Common myeloid progenitor, CD34-positive (primary cell): Measurements from ENCODE around the gene PKP1.

Source experiments
- CTCF ChIA-PET: fragments of 350-600 bp; sonication (Branson Sonifier 250); formaldehyde crosslinking; loops from one replicate; lab custom pipeline; 2021; ENCODE audit warnings: antibody characterized with exemption; lab: Charles Lee
- POLR2A ChIA-PET: fragments of 350-600 bp; sonication (Branson Sonifier 250); formaldehyde crosslinking; loops from one replicate; lab custom pipeline; 2021; ENCODE audit warnings: antibody characterized with exemption; lab: Charles Lee
- DNase-seq, 3 donors: peaks; one replicate each; pipeline versions ENCODE4 v3.0.0 to v3.0.0-alpha.2; 2013
- H3K27ac ChIP-seq, 2 experiments: 1 replicate in 1 of 2; 2 replicates in 1 of 2; pipeline ENCODE4 v1.7.0; 2013; ENCODE audit warnings: inconsistent platforms in 2 of 2, low read length in 2 of 2, mild to moderate bottlenecking in 2 of 2, low read depth in 1 of 2, moderate library complexity in 1 of 2; ENCODE audit not compliant: severe bottlenecking in 2 of 2, insufficient read depth in 1 of 2, poor library complexity in 1 of 2
- H3K27me3 ChIP-seq, 5 experiments: replicated peaks in 2 of 5; 1 replicate in 3 of 5; 2 replicates in 2 of 5; pipeline versions ENCODE4 v1.6.1 to v1.7.0; 2013; ENCODE audit warnings: low read length in 4 of 5, mild to moderate bottlenecking in 2 of 5, moderate library complexity in 2 of 5, inconsistent platforms in 1 of 5; ENCODE audit not compliant: insufficient read depth in 5 of 5, control insufficient read depth in 4 of 5
- H3K36me3 ChIP-seq, 4 experiments: 1 replicate in 2 of 4; 2 replicates in 2 of 4; pipeline versions ENCODE4 v1.6.1 to v1.7.0; 2013; ENCODE audit warnings: low read length in 3 of 4, control low read depth in 1 of 4, mild to moderate bottlenecking in 1 of 4; ENCODE audit not compliant: control insufficient read depth in 4 of 4, insufficient read depth in 4 of 4
- H3K4me1 ChIP-seq, 4 experiments: 1 replicate in 3 of 4; 2 replicates in 1 of 4; pipeline versions ENCODE4 v1.6.1 to v1.7.1; 2013; ENCODE audit warnings: low read length in 3 of 4, mild to moderate bottlenecking in 3 of 4, control low read depth in 1 of 4, inconsistent platforms in 1 of 4, moderate library complexity in 1 of 4; ENCODE audit not compliant: control insufficient read depth in 4 of 4, insufficient read depth in 4 of 4; ENCODE audit errors: control extremely low read depth in 1 of 4
- H3K4me3 ChIP-seq, 7 experiments: 1 replicate in 4 of 7; 2 replicates in 3 of 7; pipeline versions ENCODE4 v1.5.1 to v1.7.0; 2013; ENCODE audit warnings: mild to moderate bottlenecking in 7 of 7, low read length in 6 of 7, moderate library complexity in 6 of 7, inconsistent platforms in 2 of 7, low read depth in 2 of 7, control low read depth in 1 of 7; ENCODE audit not compliant: insufficient read depth in 4 of 7, control insufficient read depth in 1 of 7; ENCODE audit errors: extremely low read depth in 1 of 7
- H3K9me3 ChIP-seq, 5 experiments: 1 replicate in 4 of 5; 2 replicates in 1 of 5; pipeline versions ENCODE4 v1.6.1 to v1.7.1; 2013; ENCODE audit warnings: low read length in 4 of 5, mild to moderate bottlenecking in 2 of 5, inconsistent platforms in 1 of 5, low read depth in 1 of 5, moderate library complexity in 1 of 5; ENCODE audit not compliant: control insufficient read depth in 4 of 5, insufficient read depth in 2 of 5; ENCODE audit errors: control extremely low read depth in 1 of 5
- WGBS: methylation state at CpG from one replicate; pipeline ENCODE4 v1.1.5; 2013; ENCODE audit not compliant: insufficient coverage; 5-methylcytosine and 5-hydroxymethylcytosine counted together

PKP1 gene

GRCh38 chr1:201280884-201281283, 2.4 kb upstream of the PKP1 start:
- Histone ChIP-seq H3K4me3 (no peak overlapping the region), H3K9me3 (no peaks in the 10 kb centered on the region), H3K27me3 (peaks cover 7 to 69% (median 32%) of the 10 kb centered on the region in 5 experiments), H3K36me3 (no peaks in the 10 kb centered on the region), H3K27ac (no peak overlapping the region), H3K4me1 (peaks cover 0 to 13% (median 7%) of the 10 kb centered on the region in 4 experiments)
- WGBS: 75% methylated on average over 4 of the region's 5 CpGs
- DNase-seq: no peak
- ChIA-PET POLR2A (no interaction called here), CTCF (interaction anchor here (1.4 kb wide), 2 partner anchors 26 to 67 kb away, joined by 3 to 4 read pairs; no protein-coding TSS in a partner anchor)

- Histone ChIP-seq H3K27me3 (peaks cover 7 to 74% (median 36%) of the 10 kb centered on the region in 5 experiments), H3K36me3 (no peaks in the 10 kb centered on the region), H3K4me3 (no peak overlapping the region), H3K27ac (no peak overlapping the region), H3K4me1 (peaks cover 0 to 13% (median 7%) of the 10 kb centered on the region in 4 experiments), H3K9me3 (no peaks in the 10 kb centered on the region)
- DNase-seq: no peak
- ChIA-PET CTCF (interaction anchor here (1.4 kb wide), 2 partner anchors 27 to 66 kb away, joined by 3 to 4 read pairs; no protein-coding TSS in a partner anchor), POLR2A (no interaction called here)
- 100% methylated on average over 1 of the region's 3 CpGs for WGBS
Measured at GRCh38 chr1:201281573-201281972, 1.7 kb upstream of the PKP1 start.

DNA sequence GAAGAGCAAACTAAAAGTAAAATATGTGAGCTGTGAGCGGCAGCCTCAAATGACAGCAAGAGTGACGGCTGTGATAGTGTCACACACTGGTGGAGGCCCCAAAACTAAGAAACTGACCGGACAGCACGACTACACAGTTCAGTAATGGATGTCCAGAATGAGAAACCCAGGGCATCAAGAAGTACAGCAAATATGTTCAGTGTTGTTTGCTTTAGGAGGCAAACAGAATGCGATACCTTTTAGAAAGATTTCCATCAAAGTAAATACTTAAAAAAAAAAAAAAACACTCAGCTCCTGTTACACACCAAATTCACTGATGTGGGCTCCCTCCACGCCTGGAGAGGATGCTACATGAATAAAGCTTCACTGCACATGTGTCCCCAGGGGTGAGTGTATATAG, 1.1 kb upstream of the PKP1 start:
- WGBS: 96% methylated on average over 2 of the region's 6 CpGs

GRCh38 chr1:201283836-201284553, 689 bp downstream of the PKP1 start:
- CTCF ChIA-PET: interaction anchor here (0.9 to 1.7 kb wide), 4 partner anchors 9 to 100 kb away, joined by 3 read pairs; no protein-coding TSS in a partner anchor

More for the DNA sequence above, 1.1 kb upstream of the PKP1 start:
- Histone ChIP-seq H3K27me3 (peaks cover 7 to 79% (median 36%) of the 10 kb centered on the region in 5 experiments), H3K4me3 (no peak overlapping the region), H3K36me3 (no peaks in the 10 kb centered on the region), H3K4me1 (peaks cover 0 to 13% (median 7%) of the 10 kb centered on the region in 4 experiments), H3K27ac (no peak overlapping the region), H3K9me3 (no peaks in the 10 kb centered on the region)
- DNase-seq: no peak
- ChIA-PET POLR2A (interaction anchor here (0.6 kb wide), 1 partner anchor 611 kb away, joined by 4 read pairs; no protein-coding TSS in a partner anchor), CTCF (interaction anchor here (0.8 to 1.4 kb wide), 3 partner anchors 7 to 71 kb away, joined by 3 read pairs; no protein-coding TSS in a partner anchor)

DNA sequence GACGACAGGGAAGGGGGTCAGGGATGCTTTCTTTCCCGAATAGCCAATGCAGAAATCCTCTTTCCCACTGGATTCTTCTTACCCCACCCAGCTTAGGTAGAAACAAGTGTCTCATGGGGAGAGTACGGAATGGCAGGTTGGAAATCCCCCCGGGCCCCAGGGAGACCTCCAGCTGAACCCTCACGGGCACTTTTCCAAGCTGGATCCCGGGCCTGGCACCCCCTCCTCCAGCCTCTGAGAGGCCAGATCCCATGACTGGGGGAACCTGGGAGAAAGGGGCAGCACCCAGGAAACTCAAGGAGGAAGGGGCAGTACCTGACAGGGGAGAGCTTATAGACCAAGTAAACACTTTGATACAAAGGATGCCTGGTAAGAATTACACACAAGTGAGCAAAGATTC, 1.3 kb downstream of the PKP1 start:
- H3K27ac ChIP-seq: no peak overlapping the region
- POLR2A ChIA-PET: no interaction called here
- H3K36me3 ChIP-seq: no peaks in the 10 kb centered on the region
- CTCF ChIA-PET: interaction anchor here (0.9 to 1.7 kb wide), 2 partner anchors 12 to 101 kb away, joined by 3 read pairs; no protein-coding TSS in a partner anchor
- H3K4me3 ChIP-seq: no peak overlapping the region
- DNase-seq: no peak
- H3K4me1 ChIP-seq: peaks cover 0 to 13% (median 7%) of the 10 kb centered on the region in 4 experiments
- 94% methylated on average over 4 of the region's 6 CpGs for WGBS
- no peaks in the 10 kb centered on the region for H3K9me3 ChIP-seq
- H3K27me3 ChIP-seq: peaks cover 7 to 83% (median 30%) of the 10 kb centered on the region in 5 experiments

More at GRCh38 chr1:201283836-201284553, 689 bp downstream of the PKP1 start:
- Histone ChIP-seq H3K4me1 (peaks cover 0 to 13% (median 7%) of the 10 kb centered on the region in 4 experiments), H3K36me3 (no peaks in the 10 kb centered on the region), H3K9me3 (no peaks in the 10 kb centered on the region), H3K4me3 (peak overlapping the region in 3 of 7 experiments; percentile 24 to 65 (median 59)), H3K27ac (no peak overlapping the region), H3K27me3 (peaks cover 7 to 85% (median 36%) of the 10 kb centered on the region in 5 experiments)
- 36% methylated on average over 50 of the region's 53 CpGs for WGBS
- POLR2A ChIA-PET: no interaction called here
- DNase-seq: no peak

DNA sequence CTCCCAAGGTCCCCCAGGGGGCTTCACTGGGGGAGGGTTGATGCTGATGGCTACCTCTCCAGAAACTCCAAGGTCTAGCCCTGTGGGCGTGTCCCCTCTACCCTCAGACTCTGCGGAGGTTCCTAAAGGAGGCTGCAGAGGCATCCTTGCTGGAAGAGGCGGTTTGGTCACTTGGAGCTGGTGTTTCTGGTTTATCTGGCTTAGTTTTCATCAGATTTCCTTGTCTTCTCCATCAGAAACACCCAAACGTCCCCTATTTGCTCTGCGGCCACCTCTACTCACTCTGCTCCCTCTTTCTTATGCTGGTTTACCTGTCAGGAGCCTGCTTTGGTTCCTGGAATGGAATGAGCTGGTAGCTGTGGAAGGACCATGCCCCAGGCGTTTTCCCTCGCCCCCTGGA, 2.5 kb downstream of the PKP1 start:
- H3K4me1 ChIP-seq: peaks cover 0 to 13% (median 7%) of the 10 kb centered on the region in 4 experiments
- peaks cover 7 to 77% (median 30%) of the 10 kb centered on the region in 5 experiments for H3K27me3 ChIP-seq
- DNase-seq: no peak
- POLR2A ChIA-PET: no interaction called here
- H3K4me3 ChIP-seq: no peak overlapping the region
- no peaks in the 10 kb centered on the region for H3K36me3 ChIP-seq
- H3K9me3 ChIP-seq: no peaks in the 10 kb centered on the region
- CTCF ChIA-PET: interaction anchor here (1.1 to 1.2 kb wide), 2 partner anchors 20 to 32 kb away, joined by 3 read pairs; no protein-coding TSS in a partner anchor
- H3K27ac ChIP-seq: no peak overlapping the region
- 90% methylated on average over 4 of the region's 7 CpGs for WGBS
